Fibroblast of pulmonary artery (primary cell): ENCODE measurements around the gene ABCG2.

Experiments used
- DNase-seq: peaks from one replicate; pipeline ENCODE4 v3.0.0-alpha.2; 2010; ENCODE audit warnings: low read depth
- H3K4me3 ChIP-seq: replicated peaks from 2 replicates; pipeline ENCODE4 v1.5.1; 2011; ENCODE audit warnings: low read depth, mild to moderate bottlenecking, control low read depth, low read length, moderate library complexity
- CTCF ChIP-seq: IDR thresholded peaks from 2 replicates; pipeline ENCODE4 v1.5.1; 2011; ENCODE audit warnings: mild to moderate bottlenecking, control low read depth, low read length, inconsistent platforms; ENCODE audit errors: missing control alignments

Gene ABCG2

GRCh38 chr4:88196013-88196365 lies 37.5 kb upstream of the ABCG2 start:
- no peak for DNase-seq
- TF ChIP-seq CTCF, result no peak
- H3K4me3 ChIP-seq, result no peak overlapping the region

- no peak overlapping the region for H3K4me3 ChIP-seq
- no peak for TF ChIP-seq CTCF
- DNase-seq, result no peak
Observed at GRCh38 chr4:88195328-88196012, 37.0 kb upstream of the ABCG2 start.

GRCh38 chr4:88191404-88191803 lies 33.0 kb upstream of the ABCG2 start:
- no peak for TF ChIP-seq CTCF
- H3K4me3 ChIP-seq, result no peak overlapping the region
- DNase-seq, result no peak

GRCh38 chr4:88189881-88190585 lies 31.6 kb upstream of the ABCG2 start:
- no peak for TF ChIP-seq CTCF
- no peak overlapping the region for H3K4me3 ChIP-seq
- no peak for DNase-seq

- H3K4me3 ChIP-seq, result no peak overlapping the region
- TF ChIP-seq CTCF, result no peak
- DNase-seq, result no peak
Observed at GRCh38 chr4:88189418-88189738, 30.9 kb upstream of the ABCG2 start.

GRCh38 chr4:88188738-88189417 lies 30.4 kb upstream of the ABCG2 start:
- H3K4me3 ChIP-seq, result no peak overlapping the region
- TF ChIP-seq CTCF, result no peak
- DNase-seq, result no peak
